Activated T-helper 1 cell treated with anti-CD3 and anti-CD28 coated beads, Interleukin-2, amount 50 U/mL, for 16 hours (primary cell): ENCODE results near the gene FOXP1.

Source experiments
- DNase-seq, 2 donors: peaks; one replicate each; pipeline ENCODE4 v3.0.0-alpha.2; 2020; ENCODE audit warnings: low read depth in 1 of 2, low spot score in 1 of 2

FOXP1 gene

DNA sequence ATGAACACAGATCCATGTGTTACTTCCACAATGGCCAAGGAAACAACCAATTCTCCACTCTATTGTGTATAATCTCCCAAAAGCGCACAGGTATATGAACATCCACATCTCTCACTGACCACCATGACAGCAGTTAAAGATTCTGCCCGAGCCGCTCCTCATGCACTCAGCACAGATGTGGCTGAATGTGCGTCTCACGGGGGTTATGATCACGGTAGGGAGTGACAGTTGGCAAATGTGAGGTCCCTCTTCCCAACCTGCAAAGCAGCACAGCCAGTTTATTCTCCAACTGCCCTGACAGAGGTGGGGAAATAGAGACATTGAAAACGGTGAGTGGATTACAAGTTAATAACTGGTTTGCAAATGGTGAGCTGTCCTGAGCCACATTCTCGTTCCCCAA lies 17.6 kb downstream of the FOXP1 start:
- no peak for DNase-seq

GRCh38 chr3:71565316-71565715 lies 18.2 kb downstream of the FOXP1 start:
- no peak for DNase-seq

DNA sequence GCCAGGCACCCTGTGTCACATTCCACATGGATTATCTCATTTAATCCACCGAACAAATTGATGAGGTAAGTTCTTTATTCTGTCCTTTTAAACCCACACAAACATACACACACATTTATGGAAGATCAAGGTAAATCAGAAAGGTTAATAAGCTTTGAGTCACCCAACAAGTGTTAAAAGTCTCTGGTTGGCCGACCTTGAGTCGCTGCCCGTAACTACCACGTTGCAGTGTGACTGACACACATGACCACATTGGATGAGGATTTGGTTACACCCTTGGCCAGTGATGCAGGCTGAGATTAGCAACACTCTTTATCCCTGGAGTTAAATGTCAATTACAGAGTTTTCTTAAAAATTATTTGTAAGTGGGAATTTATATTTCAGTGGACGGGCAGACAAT lies 19.2 kb downstream of the FOXP1 start:
- DNase-seq, result no peak

DNA sequence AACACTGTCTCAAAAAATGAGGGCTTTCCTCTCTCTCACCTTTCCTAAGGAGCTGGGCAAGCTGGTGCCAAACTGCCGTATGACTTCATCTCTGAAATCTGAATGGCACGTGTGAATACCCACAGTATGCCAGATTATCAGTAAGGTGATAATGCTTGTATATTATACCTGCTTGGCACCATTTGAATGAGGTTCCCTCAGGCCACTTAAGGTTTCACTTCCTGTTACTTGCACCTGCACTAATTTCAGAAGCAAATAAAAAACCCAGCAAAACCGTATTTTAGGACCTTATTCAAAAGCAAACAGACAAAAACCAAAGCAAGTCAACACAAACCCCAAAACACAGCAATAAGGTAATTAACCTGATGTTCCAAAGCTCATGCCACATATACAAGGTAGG lies 19.7 kb downstream of the FOXP1 start:
- no peak for DNase-seq

- no peak for DNase-seq
Observed at GRCh38 chr3:71562938-71563337, 20.6 kb downstream of the FOXP1 start.

DNA sequence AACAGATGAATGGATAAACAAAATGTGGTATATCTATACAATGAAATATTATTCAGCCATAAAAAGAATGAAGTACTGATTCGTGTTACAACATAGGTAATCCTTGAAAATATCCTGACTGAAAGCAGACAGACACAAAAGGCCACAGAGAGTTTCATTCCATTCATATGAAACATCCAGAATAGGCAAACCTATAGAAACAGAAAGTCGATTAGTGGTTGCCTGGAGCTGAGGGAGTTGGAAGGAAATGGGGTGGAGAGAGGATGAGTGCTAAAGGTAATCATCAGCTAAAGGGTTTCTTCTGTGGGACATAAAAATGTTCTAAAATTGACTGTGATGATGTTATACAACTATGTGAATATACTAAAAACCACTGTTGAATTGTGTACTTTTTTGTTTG lies 22.9 kb downstream of the FOXP1 start:
- DNase-seq, result no peak

GRCh38 chr3:71559578-71560162 lies 23.9 kb downstream of the FOXP1 start:
- no peak for DNase-seq

DNA sequence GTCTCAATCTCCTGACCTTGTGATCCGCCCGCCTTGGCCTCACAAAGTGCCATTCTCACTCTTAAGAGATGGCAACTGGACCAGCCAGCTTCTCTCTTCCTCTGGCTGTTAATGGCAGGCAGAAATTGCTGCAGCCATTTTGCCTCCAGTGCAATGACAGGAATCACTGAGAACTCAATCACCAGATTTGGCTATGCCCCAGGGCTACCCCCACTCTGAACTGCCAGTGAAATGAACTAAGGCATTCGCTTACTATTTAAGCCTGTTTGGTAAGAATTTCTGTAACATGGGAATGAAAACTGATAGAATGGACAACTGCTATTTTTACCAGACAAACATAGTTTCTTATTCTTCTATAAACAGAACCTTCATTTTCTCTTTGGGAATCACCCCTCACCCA lies 24.5 kb downstream of the FOXP1 start:
- DNase-seq, result no peak

DNA sequence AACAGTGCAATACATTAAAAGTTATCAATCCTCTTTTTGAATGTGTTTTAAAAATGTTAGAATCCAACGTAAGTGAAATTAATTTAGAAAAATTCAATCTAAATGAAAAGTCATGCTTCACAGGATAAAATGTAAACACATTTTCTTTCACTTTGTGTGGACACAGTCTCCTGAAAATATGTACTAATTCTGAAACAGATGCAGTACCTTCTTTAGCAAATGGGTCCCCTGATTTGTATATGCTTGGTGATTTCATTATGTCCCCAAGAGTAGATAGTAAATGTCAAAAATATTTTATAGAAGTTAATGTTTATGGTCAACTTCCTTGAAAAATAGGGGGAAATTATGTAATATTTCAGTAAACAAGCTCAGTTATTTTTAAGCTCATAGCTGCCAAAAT lies 28.9 kb downstream of the FOXP1 start:
- no peak for DNase-seq

DNA sequence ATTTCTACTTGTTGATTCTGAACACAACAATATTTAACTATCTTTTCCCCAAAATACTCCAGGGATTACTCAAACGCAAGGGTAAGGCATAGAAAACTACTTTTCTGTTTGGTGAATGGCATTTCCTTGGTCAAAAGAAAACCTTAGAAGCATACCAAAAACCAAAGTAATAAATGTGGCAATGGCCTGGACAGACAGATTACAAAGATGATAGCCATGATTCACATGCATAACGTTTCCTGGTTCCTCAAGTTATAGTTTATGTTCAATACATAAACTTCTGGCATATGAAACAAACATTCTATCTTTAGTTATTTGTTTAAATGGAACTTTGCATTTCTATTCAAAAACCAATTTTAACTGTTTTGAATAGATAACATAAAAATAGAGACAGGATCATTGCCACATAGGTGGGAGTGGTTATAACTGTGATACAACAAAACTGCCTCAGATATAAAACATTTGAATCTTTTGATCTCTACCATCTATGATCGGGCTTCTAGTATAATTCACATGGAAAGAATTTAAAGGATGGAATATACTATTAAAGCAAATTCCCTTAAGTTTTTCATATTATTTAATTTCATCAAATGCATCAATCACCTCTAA lies 32.1 kb downstream of the FOXP1 start:
- no peak for DNase-seq

GRCh38 chr3:71549951-71550350 lies 33.6 kb downstream of the FOXP1 start:
- DNase-seq, result no peak

GRCh38 chr3:71548705-71549384 lies 34.7 kb downstream of the FOXP1 start:
- DNase-seq, result no peak

DNA sequence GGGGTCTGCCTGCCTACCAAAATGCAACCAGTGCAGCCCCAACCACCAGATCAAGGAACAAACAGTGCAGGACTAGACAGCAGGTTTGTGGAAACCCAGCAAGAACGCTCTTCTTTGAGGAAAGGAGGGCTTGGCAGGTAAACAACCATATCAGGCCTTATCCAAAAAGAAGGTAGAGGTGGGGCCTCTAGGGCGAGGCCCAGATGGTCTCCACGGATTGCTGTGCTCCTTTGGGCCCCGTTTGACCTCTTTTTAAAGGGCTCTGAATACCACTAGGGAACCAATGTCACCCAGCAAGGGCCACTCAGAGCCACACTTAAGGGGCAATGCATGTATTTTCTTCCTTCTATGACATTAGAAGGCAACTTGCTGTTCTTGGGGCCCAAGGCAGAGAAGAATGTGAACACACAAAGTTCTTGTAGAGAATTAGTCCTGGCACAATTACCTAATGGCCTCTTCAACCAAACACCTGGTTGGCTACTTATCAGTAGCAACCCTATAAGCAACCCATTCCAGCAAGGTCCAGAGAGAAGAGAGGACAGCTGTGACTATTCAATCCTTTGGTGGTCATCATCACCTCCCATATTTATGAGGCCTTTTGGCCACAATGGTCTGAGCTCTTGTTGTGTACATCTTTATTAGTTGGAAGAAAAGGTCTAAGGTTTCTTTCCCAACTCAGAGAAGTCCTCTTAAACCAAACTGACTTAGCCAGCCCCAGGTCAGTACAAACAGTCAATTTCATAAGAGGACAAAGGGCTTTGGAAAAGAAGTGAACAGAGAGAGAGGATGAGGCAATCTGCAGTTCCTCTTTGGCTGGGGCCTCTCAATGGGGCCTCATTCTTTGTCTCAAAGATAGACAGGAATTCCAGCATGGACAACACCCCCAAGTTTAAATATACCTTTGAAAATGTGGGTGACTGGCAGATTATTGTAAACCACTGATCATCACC lies 36.0 kb downstream of the FOXP1 start:
- DNase-seq, result no peak

DNA sequence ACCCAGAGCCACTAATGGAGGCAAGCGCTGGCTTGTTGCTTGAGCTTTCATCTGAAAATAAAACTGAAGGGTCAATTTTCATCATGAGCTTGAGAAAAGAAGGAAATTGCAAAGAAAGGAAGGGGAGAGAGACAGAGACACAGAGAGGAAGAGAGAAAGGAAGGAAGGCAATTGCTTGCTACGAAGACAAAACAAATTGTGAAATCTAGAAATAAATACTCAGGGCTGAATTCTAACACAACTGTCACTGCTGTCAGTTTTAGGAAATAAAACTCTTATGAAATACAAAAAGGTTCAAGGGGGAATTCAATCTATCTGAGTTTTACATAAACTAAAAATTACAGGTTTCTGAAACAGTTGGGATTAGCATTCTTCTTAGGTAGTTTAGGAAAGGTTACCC lies 36.7 kb downstream of the FOXP1 start:
- DNase-seq, result no peak

GRCh38 chr3:71545330-71545729 lies 38.2 kb downstream of the FOXP1 start:
- no peak for DNase-seq

- no peak for DNase-seq
Observed at GRCh38 chr3:71543371-71544016, 40.0 kb downstream of the FOXP1 start.

- DNase-seq, result no peak
Observed at GRCh38 chr3:71542521-71543370, 40.8 kb downstream of the FOXP1 start.

GRCh38 chr3:71541313-71541712 lies 42.2 kb downstream of the FOXP1 start:
- no peak for DNase-seq

- DNase-seq, result no peak
Observed at GRCh38 chr3:71537211-71537611, 46.3 kb downstream of the FOXP1 start.

GRCh38 chr3:71536376-71536965 lies 47.1 kb downstream of the FOXP1 start:
- DNase-seq, result no peak
